Loucy (cell line): ENCODE results near the gene PDXK.

Experiments used
- H2AFZ ChIP-seq: fragments of 200-600 bp; sonication (generic); 2 replicates; pipeline ENCODE4 v1.6.0; 2016; ENCODE audit warnings: antibody characterized with exemption, mild to moderate bottlenecking, low read length, moderate library complexity
- H3F3A ChIP-seq: fragments of 200-600 bp; 2 replicates; pipeline ENCODE4 v1.6.0; 2016; ENCODE audit warnings: antibody characterized with exemption, low read depth, mild to moderate bottlenecking
- H3K27me3 ChIP-seq: fragments of 200-600 bp; sonication (generic); 2 replicates; pipeline ENCODE4 v1.6.1; 2014; ENCODE audit warnings: low read length, mild to moderate bottlenecking; ENCODE audit not compliant: insufficient read depth, poor library complexity, severe bottlenecking
- H3K36me3 ChIP-seq: fragments of 200-600 bp; sonication (generic); 2 replicates; pipeline ENCODE4 v1.6.1; 2016; ENCODE audit warnings: low read length; ENCODE audit not compliant: insufficient read depth
- H3K4me1 ChIP-seq: fragments of 200-600 bp; sonication (generic); 2 replicates; pipeline ENCODE4 v1.5.1; 2014; ENCODE audit warnings: low read length, mild to moderate bottlenecking; ENCODE audit not compliant: insufficient read depth, poor library complexity, severe bottlenecking
- H3K4me2 ChIP-seq: fragments of 200-600 bp; sonication (generic); 2 replicates; pipeline ENCODE4 v1.6.0; 2014; ENCODE audit warnings: antibody characterized with exemption, low read length, low read depth, mild to moderate bottlenecking; ENCODE audit not compliant: poor library complexity, severe bottlenecking
- H3K4me3 ChIP-seq: fragments of 200-600 bp; sonication (generic); 2 replicates; pipeline ENCODE4 v1.5.1; 2014; ENCODE audit warnings: low read length, mild to moderate bottlenecking, mixed read lengths; ENCODE audit not compliant: poor library complexity, severe bottlenecking
- H3K79me2 ChIP-seq: fragments of 200-600 bp; sonication (generic); 2 replicates; pipeline ENCODE4 v1.6.1; 2014; ENCODE audit warnings: low read length; ENCODE audit not compliant: insufficient read depth
- H3K9ac ChIP-seq: fragments of 200-600 bp; sonication (generic); 2 replicates; pipeline ENCODE4 v1.6.0; 2014; ENCODE audit warnings: mild to moderate bottlenecking, low read depth, low read length, moderate library complexity; ENCODE audit not compliant: poor library complexity, severe bottlenecking
- H3K9me2 ChIP-seq: fragments of 200-600 bp; sonication (generic); replicated peaks from 2 replicates; pipeline ENCODE4 v1.6.1; 2016; ENCODE audit warnings: low read depth, low read length, mixed read lengths
- H3K9me3 ChIP-seq: fragments of 200-600 bp; sonication (generic); 2 replicates; pipeline ENCODE4 v1.6.1; 2014; ENCODE audit warnings: mild to moderate bottlenecking, antibody characterized with exemption, low read length, low read depth; ENCODE audit not compliant: insufficient read depth
- H4K20me1 ChIP-seq: fragments of 200-600 bp; sonication (generic); 2 replicates; pipeline ENCODE4 v1.6.0; 2014; ENCODE audit warnings: antibody characterized with exemption, low read length, mild to moderate bottlenecking; ENCODE audit not compliant: insufficient read depth, poor library complexity, severe bottlenecking
- CTCF ChIP-seq: fragments of 200-600 bp; sonication (generic); conservative IDR thresholded peaks from 2 replicates; pipeline ENCODE4 v1.5.1; 2014; ENCODE audit warnings: mild to moderate bottlenecking, antibody characterized with exemption, low read length
- EZH2phosphoT487 ChIP-seq: fragments of 200-600 bp; IDR thresholded peaks from 2 replicates; pipeline ENCODE4 v1.6.1; 2018; ENCODE audit warnings: antibody characterized with exemption, mild to moderate bottlenecking, moderate library complexity, borderline replicate concordance

PDXK gene

GRCh38 chr21:43743947-43744346, 25.0 kb downstream of the PDXK start:
- no peak overlapping the region for H2AFZ ChIP-seq
- H3K36me3 ChIP-seq: peaks cover 39% of the 10 kb centered on the region; the same call in 1 of the 2 replicates
- H3K4me1 ChIP-seq: no peaks in the 10 kb centered on the region
- no peaks in the 10 kb centered on the region for H3F3A ChIP-seq
- no peaks in the 10 kb centered on the region for H3K9me2 ChIP-seq
- H3K27me3 ChIP-seq: no peaks in the 10 kb centered on the region
- TF ChIP-seq CTCF: no peak
- TF ChIP-seq EZH2phosphoT487: no peak
- H3K9ac ChIP-seq: no peak overlapping the region
- no peaks in the 10 kb centered on the region for H3K79me2 ChIP-seq
- no peaks in the 10 kb centered on the region for H3K9me3 ChIP-seq
- H4K20me1 ChIP-seq: no peaks in the 10 kb centered on the region
- no peak overlapping the region for H3K4me2 ChIP-seq
- H3K4me3 ChIP-seq: no peak overlapping the region

DNA sequence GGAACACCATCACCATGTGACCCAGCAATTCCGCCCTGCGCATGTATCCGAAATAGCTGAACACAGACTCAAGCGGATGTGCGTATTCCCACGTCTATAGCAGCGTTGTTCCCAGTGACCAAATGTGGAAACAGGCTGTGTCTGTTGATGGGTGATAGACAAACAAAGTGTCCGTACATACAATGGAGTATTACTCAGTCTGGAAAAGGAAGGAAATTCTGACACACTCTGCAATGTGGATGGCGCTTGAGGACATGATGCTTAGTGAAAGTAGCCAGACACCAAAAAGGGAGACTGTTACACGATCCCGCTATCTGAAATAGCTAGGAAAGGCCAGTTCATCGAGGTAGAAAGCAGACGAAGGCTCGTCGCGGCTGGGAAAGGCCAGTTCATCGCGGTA, 25.8 kb downstream of the PDXK start:
- no peak overlapping the region for H3K4me3 ChIP-seq
- H3K27me3 ChIP-seq: no peaks in the 10 kb centered on the region
- no peaks in the 10 kb centered on the region for H3K79me2 ChIP-seq
- H4K20me1 ChIP-seq: no peaks in the 10 kb centered on the region
- H3F3A ChIP-seq: no peaks in the 10 kb centered on the region
- no peak overlapping the region for H3K9ac ChIP-seq
- TF ChIP-seq CTCF (no peak), EZH2phosphoT487 (no peak)
- H2AFZ ChIP-seq: no peak overlapping the region
- H3K9me3 ChIP-seq: no peaks in the 10 kb centered on the region
- no peaks in the 10 kb centered on the region for H3K4me1 ChIP-seq
- no peak overlapping the region for H3K4me2 ChIP-seq
- no peaks in the 10 kb centered on the region for H3K9me2 ChIP-seq
- peaks cover 39% of the 10 kb centered on the region; the same call in 1 of the 2 replicates for H3K36me3 ChIP-seq

DNA sequence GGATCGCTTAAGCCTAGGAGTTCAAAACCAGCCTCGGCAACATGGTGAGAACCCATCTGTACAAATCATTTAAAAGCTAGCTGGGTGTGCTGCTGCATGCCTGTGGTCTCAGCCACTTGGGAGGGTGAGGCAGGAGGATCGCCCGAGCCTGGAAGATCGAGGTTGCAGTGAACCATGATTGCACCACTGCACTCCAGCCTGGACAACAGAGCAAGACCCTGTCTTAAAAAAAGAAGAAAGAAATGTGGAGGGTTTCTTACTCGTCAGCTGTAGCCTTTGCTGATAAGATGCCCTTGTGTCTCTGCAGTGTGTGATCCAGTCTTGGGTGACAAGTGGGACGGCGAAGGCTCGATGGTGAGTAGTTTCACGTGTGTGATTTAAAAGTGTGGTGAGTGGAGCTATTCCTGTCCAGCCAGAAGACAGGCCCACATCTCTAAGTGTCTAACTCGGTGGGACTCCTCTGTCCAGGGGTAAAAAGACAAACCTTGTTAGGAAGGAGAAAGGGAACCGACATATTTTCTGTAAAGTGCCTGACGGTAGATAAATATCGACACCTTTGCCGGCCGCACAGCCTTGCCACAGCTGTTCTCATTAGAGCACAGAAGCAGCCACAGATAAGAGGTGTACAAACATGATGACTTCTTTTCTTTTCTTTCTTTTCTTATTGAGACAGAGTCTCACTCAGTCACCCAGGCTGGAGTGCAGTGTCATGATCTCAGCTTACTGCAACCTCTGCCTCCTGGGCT, 27.0 kb downstream of the PDXK start:
- H3K9ac ChIP-seq: no peak overlapping the region
- H3K79me2 ChIP-seq: no peaks in the 10 kb centered on the region
- H3K4me2 ChIP-seq: no peak overlapping the region
- H3K9me3 ChIP-seq: no peaks in the 10 kb centered on the region
- no peaks in the 10 kb centered on the region for H3F3A ChIP-seq
- H3K4me3 ChIP-seq: no peak overlapping the region
- TF ChIP-seq CTCF: no peak
- TF ChIP-seq EZH2phosphoT487: no peak
- peaks cover 47% of the 10 kb centered on the region; the same call in 1 of the 2 replicates for H3K36me3 ChIP-seq
- no peaks in the 10 kb centered on the region for H3K9me2 ChIP-seq
- no peaks in the 10 kb centered on the region for H4K20me1 ChIP-seq
- no peak overlapping the region for H2AFZ ChIP-seq
- H3K27me3 ChIP-seq: no peaks in the 10 kb centered on the region
- no peaks in the 10 kb centered on the region for H3K4me1 ChIP-seq
